ENCODE results near the gene CDC40. TPM values are rescaled to one million over a fixed set of nuclear protein-coding genes. Genes with fewer than 3 reads are reported as not detected.
A peak's percentile ranks its signal among the peaks of the same experiment; 100 is the strongest.

The CDC40 gene
- total RNA-seq, 1 experiment from 2014 or later: 26.2 TPM

- no peaks in the 10 kb centered on the region for H3K9me3 ChIP-seq (ENCODE audit: control insufficient read depth in 1 of 2, insufficient read depth in 1 of 2, low read depth in 1 of 2, low read length in 2 of 2)
- ATAC-seq: no peak
- no peak for TF ChIP-seq ZFX (IDR thresholded peaks at IDR 0.05)
- no peak for TF ChIP-seq CBX3 (IDR thresholded peaks at IDR 0.05; ENCODE audit: low read depth)
- TF ChIP-seq CEBPB (IDR thresholded peaks at IDR 0.05; ENCODE audit: low read depth): no peak
- peaks cover 5 to 7% of the 10 kb centered on the region in 2 experiments; a peak in 2 of 4 replicates for H3K4me1 ChIP-seq (ENCODE audit: control insufficient read depth in 1 of 2, insufficient read depth in 2 of 2, low read length in 2 of 2)
- peaks cover 6% of the 10 kb centered on the region; the same call in 1 of the 2 replicates for H4K20me1 ChIP-seq (ENCODE audit: insufficient read depth)
- RAD21 ChIA-PET (ENCODE audit: low non-redundant PET in 1 of 2, low total read pairs in 2 of 2, uncharacterized antibody in 2 of 2, unreplicated experiment in 2 of 2): no interaction called here
- no peak overlapping the region for H3K4me3 ChIP-seq (replicated peaks in 1 of 2; ENCODE audit: low read depth in 1 of 2, low read length in 2 of 2)
- H3K9me2 ChIP-seq (ENCODE audit: insufficient read depth): no peaks in the 10 kb centered on the region
- H3K4me2 ChIP-seq (ENCODE audit: low read length): no peak overlapping the region
- CTCF ChIA-PET: no interaction called here
- H2AFZ ChIP-seq (ENCODE audit: low read depth, low read length, poor library complexity, severe bottlenecking): no peak overlapping the region
- no peaks in the 10 kb centered on the region for H3K27me3 ChIP-seq (ENCODE audit: insufficient read depth, low read length)
- H3K36me3 ChIP-seq (ENCODE audit: control insufficient read depth in 1 of 2, insufficient read depth in 2 of 2, low read length in 2 of 2): no peaks in the 10 kb centered on the region
- POLR2A ChIA-PET: no interaction called here
- H3K9ac ChIP-seq (ENCODE audit: low read length): no peak overlapping the region
- intact Hi-C loops (cut with micrococcal nuclease): no loop called here
- BruUV-seq (replicated peaks): no TSS peak
- DNase-seq (ENCODE audit: low read depth, low spot score): no peak
- H3K27ac ChIP-seq (ENCODE audit: low read depth, low read length): no peak overlapping the region
- peaks cover 80% of the 10 kb centered on the region for H3K79me2 ChIP-seq (ENCODE audit: insufficient read depth, low read length)
Measured at GRCh38 chr6:110173506-110174132, 6.6 kb upstream of the CDC40 start.

- Histone ChIP-seq H3K4me2 (ENCODE audit: low read length) (peak overlapping the region; percentile 94), H3K79me2 (ENCODE audit: insufficient read depth, low read length) (peaks cover 81% of the 10 kb centered on the region)
Measured at GRCh38 chr6:110178626-110179405, 1.4 kb upstream of the CDC40 start.

More at GRCh38 chr6:110178626-110179405, 1.4 kb upstream of the CDC40 start:
- Histone ChIP-seq H3K9ac (ENCODE audit: low read length) (peak overlapping the region; percentile 72), H3K9me2 (ENCODE audit: insufficient read depth) (no peaks in the 10 kb centered on the region), H3K27me3 (ENCODE audit: insufficient read depth, low read length) (no peaks in the 10 kb centered on the region), H3K36me3 (ENCODE audit: control insufficient read depth in 1 of 2, insufficient read depth in 2 of 2, low read length in 2 of 2) (no peaks in the 10 kb centered on the region), H3K27ac (ENCODE audit: low read depth, low read length) (peak overlapping the region; percentile 68), H4K20me1 (ENCODE audit: insufficient read depth) (peaks cover 3% of the 10 kb centered on the region; the same call in 1 of the 2 replicates), H3K4me3 (replicated peaks in 1 of 2; ENCODE audit: low read depth in 1 of 2, low read length in 2 of 2) (peak overlapping the region; percentile 75 to 89), H3K4me1 (ENCODE audit: control insufficient read depth in 1 of 2, insufficient read depth in 2 of 2, low read length in 2 of 2) (peaks cover 12 to 17% of the 10 kb centered on the region in 2 experiments; a peak in 3 of 4 replicates), H3K9me3 (ENCODE audit: control insufficient read depth in 1 of 2, insufficient read depth in 1 of 2, low read depth in 1 of 2, low read length in 2 of 2) (no peaks in the 10 kb centered on the region), H2AFZ (ENCODE audit: low read depth, low read length, poor library complexity, severe bottlenecking) (no peak overlapping the region)
- peak; percentile 31 for ATAC-seq
- TF ChIP-seq YY1 (IDR thresholded peaks at IDR 0.05; ENCODE audit: extremely low read depth, insufficient replicate concordance, low read depth, low read length): peak; percentile 67
- no peak for TF ChIP-seq ZBTB33 (IDR thresholded peaks at IDR 0.05; ENCODE audit: extremely low read depth, insufficient replicate concordance, low read length)
- peak; percentile 60 for TF ChIP-seq MAX (IDR thresholded peaks at IDR 0.05)
- TF ChIP-seq CTCF (IDR thresholded peaks at IDR 0.05 in 2 of 3, conservative IDR thresholded peaks at IDR 0.05 in 1 of 3; ENCODE audit: borderline replicate concordance in 1 of 3, insufficient read depth in 1 of 3, low read depth in 2 of 3, low read length in 2 of 3): peak; percentile 43 to 79 (median 62); a peak in 5 of 6 replicates
- TF ChIP-seq FOSL1 (IDR thresholded peaks at IDR 0.05; ENCODE audit: low read depth): no peak
- peak; percentile 77 for TF ChIP-seq RAD21 (IDR thresholded peaks at IDR 0.05; ENCODE audit: low read depth)
- TF ChIP-seq SIN3A (IDR thresholded peaks at IDR 0.05; ENCODE audit: low read depth): peak; percentile 38; the same call in 1 of the 2 replicates
- TF ChIP-seq SP1 (IDR thresholded peaks at IDR 0.05; ENCODE audit: low read depth): 0 out of 2 replicates have a peak, but pooled peaks have one; percentile 14
- TF ChIP-seq POLR2A (IDR thresholded peaks at IDR 0.05; ENCODE audit: borderline replicate concordance, extremely low read depth, insufficient read depth, insufficient read length): no peak
- TF ChIP-seq CEBPB (IDR thresholded peaks at IDR 0.05; ENCODE audit: low read depth): no peak
- peak; percentile 63; the same call in 1 of the 2 replicates for TF ChIP-seq CBX3 (IDR thresholded peaks at IDR 0.05; ENCODE audit: low read depth)
- intact Hi-C loops (cut with micrococcal nuclease): loop anchor here (1.0 kb wide), 1 partner anchor 211 kb away; no protein-coding TSS in a partner anchor
- peak; percentile 42 for DNase-seq (ENCODE audit: low read depth, low spot score)
- ChIA-PET POLR2A (no interaction called here), CTCF (interaction anchor here (0.9 to 2.2 kb wide), 4 partner anchors 19 to 213 kb away, joined by 3 to 4 read pairs (median 3); no protein-coding TSS in a partner anchor), RAD21 (ENCODE audit: low non-redundant PET in 1 of 2, low total read pairs in 2 of 2, uncharacterized antibody in 2 of 2, unreplicated experiment in 2 of 2) (no interaction called here)
- no TSS peak for BruUV-seq (replicated peaks)

All from HCT116 (cell line).